ENCODE results near the gene KLK6. TPM values are rescaled to one million over a fixed set of nuclear protein-coding genes. Genes with fewer than 3 reads are reported as not detected.

KLK6 gene
- polyA plus RNA-seq, 3 donors: not detected

GRCh38 chr19:51001515-51001914 is 32.1 kb upstream of the KLK6 start, which contains the start of gene KLK8:
TSS of gene KLK8 (minus strand) at chr19:51001604. CDS start at chr19:51001167, 437 bp downstream.
- peaks cover 17 to 48% (median 33%) of the 10 kb centered on the region in 3 donors for H3K27me3 Mint-ChIP-seq (ENCODE audit: low read depth in 3 of 3)

DNA sequence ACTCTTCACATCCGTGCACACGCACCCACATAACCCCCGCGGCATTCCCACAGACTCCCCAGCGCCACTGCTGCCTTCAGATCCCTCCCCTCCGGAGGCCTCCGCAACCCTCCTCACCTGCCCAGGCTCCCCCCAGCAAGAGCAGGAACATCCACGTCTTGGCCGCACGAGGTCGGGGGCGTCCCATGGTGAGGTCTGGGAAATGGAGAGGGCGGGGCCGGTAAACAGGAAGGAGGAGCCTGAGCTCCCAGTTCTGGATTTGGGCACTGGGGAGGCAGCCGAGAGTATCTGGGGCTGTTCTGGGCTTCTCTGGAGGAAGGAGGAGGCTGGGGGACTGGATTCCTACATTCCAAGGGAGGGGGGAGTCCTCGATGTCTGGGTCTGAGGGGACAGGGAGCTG is 31.6 kb upstream of the KLK6 start:
- Histone ChIP-seq H2AFZ (ENCODE audit: insufficient read depth, low read depth, low read length, poor library complexity, severe bottlenecking) (no peak overlapping the region), H4K20me1 (ENCODE audit: insufficient read depth, low read length) (no peaks in the 10 kb centered on the region), H3K4me3 (replicated peaks in 1 of 3; ENCODE audit: low read depth in 2 of 3, low read length in 3 of 3) (no peak overlapping the region), H3K9ac (ENCODE audit: insufficient read depth, low read length, poor library complexity, severe bottlenecking) (no peak overlapping the region), H3K36me3 (replicated peaks in 1 of 2; ENCODE audit: control insufficient read depth in 1 of 2, insufficient read depth in 2 of 2, low read length in 2 of 2) (no peaks in the 10 kb centered on the region), H3K27ac (ENCODE audit: low read depth in 1 of 2, low read length in 2 of 2) (no peak overlapping the region), H3K27me3 (ENCODE audit: control insufficient read depth in 2 of 2, insufficient read depth in 2 of 2, low read length in 2 of 2) (peaks cover 0 to 5% of the 10 kb centered on the region in 2 donors), H3K79me2 (ENCODE audit: insufficient read depth, low read length) (no peaks in the 10 kb centered on the region), H3K4me1 (ENCODE audit: control insufficient read depth in 1 of 2, insufficient read depth in 2 of 2, low read length in 2 of 2) (no peaks in the 10 kb centered on the region), H3K4me2 (replicated peaks; ENCODE audit: extremely low read depth, low read length, poor library complexity, severe bottlenecking) (no peak overlapping the region), H3K9me3 (replicated peaks in 1 of 2; ENCODE audit: control insufficient read depth in 1 of 2, insufficient read depth in 1 of 2, low read length in 2 of 2) (peaks cover 5% of the 10 kb centered on the region in 2 donors)
- no peak for DNase-seq
- TF ChIP-seq, protein P1, sequence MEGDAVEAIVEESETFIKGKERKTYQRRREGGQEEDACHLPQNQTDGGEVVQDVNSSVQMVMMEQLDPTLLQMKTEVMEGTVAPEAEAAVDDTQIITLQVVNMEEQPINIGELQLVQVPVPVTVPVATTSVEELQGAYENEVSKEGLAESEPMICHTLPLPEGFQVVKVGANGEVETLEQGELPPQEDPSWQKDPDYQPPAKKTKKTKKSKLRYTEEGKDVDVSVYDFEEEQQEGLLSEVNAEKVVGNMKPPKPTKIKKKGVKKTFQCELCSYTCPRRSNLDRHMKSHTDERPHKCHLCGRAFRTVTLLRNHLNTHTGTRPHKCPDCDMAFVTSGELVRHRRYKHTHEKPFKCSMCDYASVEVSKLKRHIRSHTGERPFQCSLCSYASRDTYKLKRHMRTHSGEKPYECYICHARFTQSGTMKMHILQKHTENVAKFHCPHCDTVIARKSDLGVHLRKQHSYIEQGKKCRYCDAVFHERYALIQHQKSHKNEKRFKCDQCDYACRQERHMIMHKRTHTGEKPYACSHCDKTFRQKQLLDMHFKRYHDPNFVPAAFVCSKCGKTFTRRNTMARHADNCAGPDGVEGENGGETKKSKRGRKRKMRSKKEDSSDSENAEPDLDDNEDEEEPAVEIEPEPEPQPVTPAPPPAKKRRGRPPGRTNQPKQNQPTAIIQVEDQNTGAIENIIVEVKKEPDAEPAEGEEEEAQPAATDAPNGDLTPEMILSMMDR (IDR thresholded peaks at IDR 0.05): no peak
- Mint-ChIP-seq H3K9me3 (peaks cover 4 to 13% (median 9%) of the 10 kb centered on the region in 7 donors), H3K36me3 (no peaks in the 10 kb centered on the region), H3K27ac (no peak overlapping the region), H3K4me3 (peak overlapping the region in 1 of 2 donors; percentile 51), H3K4me1 (peaks cover 4% of the 10 kb centered on the region), H3K27me3 (ENCODE audit: low read depth in 3 of 3) (peaks cover 12 to 48% (median 36%) of the 10 kb centered on the region in 3 donors)
- 37% methylated on average over 13 of the region's 16 CpGs for WGBS (ENCODE audit: insufficient coverage)
- intact Hi-C loops (cut with micrococcal nuclease): no loop called here

More at GRCh38 chr19:51001515-51001914, 32.1 kb upstream of the KLK6 start, which contains the start of gene KLK8:
- H2AFZ ChIP-seq (ENCODE audit: insufficient read depth, low read depth, low read length, poor library complexity, severe bottlenecking): no peak within 1 kb of the TSS
- no peaks in the 10 kb centered on the region for H3K36me3 ChIP-seq (replicated peaks in 1 of 2; ENCODE audit: control insufficient read depth in 1 of 2, insufficient read depth in 2 of 2, low read length in 2 of 2)
- intact Hi-C loops (cut with micrococcal nuclease): no loop called here
- no peaks in the 10 kb centered on the region for H3K36me3 Mint-ChIP-seq
- no peak within 1 kb of the TSS for H3K27ac ChIP-seq (ENCODE audit: low read depth in 1 of 2, low read length in 2 of 2)
- 33% methylated on average over 1 of the region's 7 CpGs for WGBS (ENCODE audit: insufficient coverage)
- peaks cover 5% of the 10 kb centered on the region in 2 donors for H3K9me3 ChIP-seq (replicated peaks in 1 of 2; ENCODE audit: control insufficient read depth in 1 of 2, insufficient read depth in 1 of 2, low read length in 2 of 2)
- H3K9me3 Mint-ChIP-seq: peaks cover 4 to 13% (median 9%) of the 10 kb centered on the region in 7 donors
- no peak within 1 kb of the TSS for H3K4me3 ChIP-seq (replicated peaks in 1 of 3; ENCODE audit: low read depth in 2 of 3, low read length in 3 of 3)
- H3K79me2 ChIP-seq (ENCODE audit: insufficient read depth, low read length): no peaks in the 10 kb centered on the region
- TF ChIP-seq, protein P1 (IDR thresholded peaks at IDR 0.05): no peak
- H3K9ac ChIP-seq (ENCODE audit: insufficient read depth, low read length, poor library complexity, severe bottlenecking): no peak within 1 kb of the TSS
- H3K4me1 ChIP-seq (ENCODE audit: control insufficient read depth in 1 of 2, insufficient read depth in 2 of 2, low read length in 2 of 2): no peaks in the 10 kb centered on the region
- peaks cover 4% of the 10 kb centered on the region for H3K4me1 Mint-ChIP-seq
- no peak for DNase-seq
- peak within 1 kb of the TSS in 1 of 2 donors; percentile 51 for H3K4me3 Mint-ChIP-seq
- H3K4me2 ChIP-seq (replicated peaks; ENCODE audit: extremely low read depth, low read length, poor library complexity, severe bottlenecking): no peak within 1 kb of the TSS
- no peaks in the 10 kb centered on the region for H4K20me1 ChIP-seq (ENCODE audit: insufficient read depth, low read length)
- H3K27me3 ChIP-seq (ENCODE audit: control insufficient read depth in 2 of 2, insufficient read depth in 2 of 2, low read length in 2 of 2): peaks cover 0 to 5% of the 10 kb centered on the region in 2 donors
- peak within 1 kb of the TSS in 1 of 7 donors; percentile 74 for H3K27ac Mint-ChIP-seq
